ENCODE data around the gene SETBP1.

The SETBP1 gene

GRCh38 chr18:44849361-44849760, 168.7 kb downstream of the SETBP1 start:
- ATAC-seq = no peak
- no peak for TF ChIP-seq ZNF565 (CRISPR knock-in tag; conservative IDR thresholded peaks at IDR 0.05; ENCODE audit: low read depth)
- no peak for TF ChIP-seq TOX (CRISPR knock-in tag; IDR thresholded peaks at IDR 0.05; ENCODE audit: borderline replicate concordance)
- TF ChIP-seq SNAI2 (CRISPR knock-in tag; IDR thresholded peaks at IDR 0.05) = no peak
- no peak for TF ChIP-seq PPARA (CRISPR knock-in tag; IDR thresholded peaks at IDR 0.05; ENCODE audit: borderline replicate concordance)
- TF ChIP-seq ZFP3 (CRISPR knock-in tag; IDR thresholded peaks at IDR 0.05) = no peak

GRCh38 chr18:44850001-44850400, 169.3 kb downstream of the SETBP1 start:
- no peak for TF ChIP-seq ESRRG (CRISPR knock-in tag; IDR thresholded peaks at IDR 0.05)
- no peak for TF ChIP-seq ZFP3 (CRISPR knock-in tag; IDR thresholded peaks at IDR 0.05)
- no peak for TF ChIP-seq CREB5 (CRISPR knock-in tag; IDR thresholded peaks at IDR 0.05; ENCODE audit: low read depth)
- TF ChIP-seq CSDC2 (CRISPR knock-in tag; IDR thresholded peaks at IDR 0.05) = no peak
- TF ChIP-seq ARNTL (CRISPR knock-in tag; IDR thresholded peaks at IDR 0.05; ENCODE audit: borderline replicate concordance, low read depth) = no peak
- no peak for TF ChIP-seq ISL1 (CRISPR knock-in tag; IDR thresholded peaks at IDR 0.05)
- no peak for TF ChIP-seq TOX (CRISPR knock-in tag; IDR thresholded peaks at IDR 0.05; ENCODE audit: borderline replicate concordance)
- no peak for TF ChIP-seq ZC3H10 (CRISPR knock-in tag; IDR thresholded peaks at IDR 0.05)
- no peak for TF ChIP-seq ZNF8 (CRISPR knock-in tag; IDR thresholded peaks at IDR 0.05)
- no peak for TF ChIP-seq ZFP30 (CRISPR knock-in tag; IDR thresholded peaks at IDR 0.05)
- TF ChIP-seq GLIS3 (CRISPR knock-in tag; IDR thresholded peaks at IDR 0.05) = no peak
- no peak for TF ChIP-seq CSRNP3 (CRISPR knock-in tag; IDR thresholded peaks at IDR 0.05)
- no peak for TF ChIP-seq TCF4 (CRISPR knock-in tag; IDR thresholded peaks at IDR 0.05; ENCODE audit: borderline replicate concordance)
- no peak for TF ChIP-seq PPARA (CRISPR knock-in tag; IDR thresholded peaks at IDR 0.05; ENCODE audit: borderline replicate concordance)
- TF ChIP-seq SNAI2 (CRISPR knock-in tag; IDR thresholded peaks at IDR 0.05) = no peak
- no peak for TF ChIP-seq ZNF565 (CRISPR knock-in tag; conservative IDR thresholded peaks at IDR 0.05; ENCODE audit: low read depth)
- TF ChIP-seq TSHZ2 (CRISPR knock-in tag; IDR thresholded peaks at IDR 0.05) = no peak
- no peak for TF ChIP-seq OSR1 (CRISPR knock-in tag; IDR thresholded peaks at IDR 0.05)
- no peak for ATAC-seq

- no peak for TF ChIP-seq ZNF70 (CRISPR knock-in tag; IDR thresholded peaks at IDR 0.05)
- no peak for TF ChIP-seq CSRNP3 (CRISPR knock-in tag; IDR thresholded peaks at IDR 0.05)
- TF ChIP-seq PPARA (CRISPR knock-in tag; IDR thresholded peaks at IDR 0.05; ENCODE audit: borderline replicate concordance) = no peak
- ATAC-seq = no peak
Measured at GRCh38 chr18:44851856-44852621, 171.4 kb downstream of the SETBP1 start.

- no peak for ATAC-seq
Measured at GRCh38 chr18:44852818-44853217, 172.1 kb downstream of the SETBP1 start.

More at GRCh38 chr18:44852818-44853217, 172.1 kb downstream of the SETBP1 start:
- no peak for TF ChIP-seq ISL1 (CRISPR knock-in tag; IDR thresholded peaks at IDR 0.05)
- TF ChIP-seq GLIS3 (CRISPR knock-in tag; IDR thresholded peaks at IDR 0.05) = no peak
- no peak for TF ChIP-seq OSR1 (CRISPR knock-in tag; IDR thresholded peaks at IDR 0.05)
- TF ChIP-seq CSDC2 (CRISPR knock-in tag; IDR thresholded peaks at IDR 0.05) = no peak
- TF ChIP-seq ZNF8 (CRISPR knock-in tag; IDR thresholded peaks at IDR 0.05) = no peak
- no peak for TF ChIP-seq BACH2 (CRISPR knock-in tag; IDR thresholded peaks at IDR 0.05; ENCODE audit: borderline replicate concordance)
- no peak for TF ChIP-seq ZNF70 (CRISPR knock-in tag; IDR thresholded peaks at IDR 0.05)
- no peak for TF ChIP-seq ZC3H10 (CRISPR knock-in tag; IDR thresholded peaks at IDR 0.05)
- TF ChIP-seq CREB5 (CRISPR knock-in tag; IDR thresholded peaks at IDR 0.05; ENCODE audit: low read depth) = no peak
- no peak for TF ChIP-seq SNAI2 (CRISPR knock-in tag; IDR thresholded peaks at IDR 0.05)

All from SK-N-SH treated with all-trans-retinoic acid at 6 μM for 48 hours (cell line).